ENCODE measurements around the gene TMEM130. TPM values are rescaled to one million over a fixed set of nuclear protein-coding genes. Genes with fewer than 3 reads are reported as not detected.
A peak's percentile ranks its signal among the peaks of the same experiment; 100 is the strongest.

Gene TMEM130
- 1 to 10 TPM in 1 of 3 donors, under 1 TPM in 1, not detected in 1; 0.88 to 1.3 TPM for total RNA-seq

- no peak for DNase-seq (ENCODE audit: low spot score in 2 of 2)
- Histone ChIP-seq H3K27me3 (peaks cover 0 to 12% of the 10 kb centered on the region in 2 donors), H3K36me3 (no peaks in the 10 kb centered on the region), H3K4me1 (no peaks in the 10 kb centered on the region), H3K9me3 (no peaks in the 10 kb centered on the region), H3K27ac (no peak within 1 kb of the TSS), H3K4me3 (peak within 1 kb of the TSS; percentile 41 to 71 (median 56))
- intact Hi-C loops (cut with DNase I; ENCODE audit: low total_unique reads): no loop called here
- TF ChIP-seq CTCF (IDR thresholded peaks at IDR 0.05) (no peak), POLR2A (IDR thresholded peaks at IDR 0.05) (no peak), POLR2AphosphoS5 (IDR thresholded peaks at IDR 0.05) (no peak)
Observed at GRCh38 chr7:98869597-98870120, at the start of gene TMEM130. TMEM130 (minus strand) TSS chr7:98870014; CDS start chr7:98869861, 153 bp downstream.

GRCh38 chr7:98917331-98917730 is 47.5 kb upstream of the TMEM130 start:
- H3K4me3 ChIP-seq: no peak overlapping the region
- H3K36me3 ChIP-seq: peaks cover 5% of the 10 kb centered on the region
- TF ChIP-seq POLR2AphosphoS5 (IDR thresholded peaks at IDR 0.05): no peak
- H3K4me1 ChIP-seq: no peaks in the 10 kb centered on the region
- intact Hi-C loops (cut with DNase I; ENCODE audit: low total_unique reads): no loop called here
- no peaks in the 10 kb centered on the region for H3K27me3 ChIP-seq
- no peak for DNase-seq (ENCODE audit: low spot score in 2 of 2)
- H3K27ac ChIP-seq: no peak overlapping the region
- H3K9me3 ChIP-seq: no peaks in the 10 kb centered on the region

GRCh38 chr7:98913612-98914011 is 43.8 kb upstream of the TMEM130 start:
- no peak for TF ChIP-seq CTCF (IDR thresholded peaks at IDR 0.05)
- TF ChIP-seq POLR2AphosphoS5 (IDR thresholded peaks at IDR 0.05): no peak
- TF ChIP-seq POLR2A (IDR thresholded peaks at IDR 0.05): no peak
- no peak for DNase-seq (ENCODE audit: low spot score in 2 of 2)
- H3K27me3 ChIP-seq: no peaks in the 10 kb centered on the region
- H3K36me3 ChIP-seq: peaks cover 7% of the 10 kb centered on the region
- H3K27ac ChIP-seq: no peak overlapping the region
- no peak overlapping the region for H3K4me3 ChIP-seq
- intact Hi-C loops (cut with DNase I; ENCODE audit: low total_unique reads): no loop called here
- H3K9me3 ChIP-seq: no peaks in the 10 kb centered on the region
- no peaks in the 10 kb centered on the region for H3K4me1 ChIP-seq

- H3K9me3 ChIP-seq: no peaks in the 10 kb centered on the region
- H3K4me3 ChIP-seq: no peak overlapping the region
- H3K27me3 ChIP-seq: no peaks in the 10 kb centered on the region
- TF ChIP-seq POLR2AphosphoS5 (IDR thresholded peaks at IDR 0.05) (no peak), POLR2A (IDR thresholded peaks at IDR 0.05) (no peak), CTCF (IDR thresholded peaks at IDR 0.05) (no peak)
- intact Hi-C loops (cut with DNase I; ENCODE audit: low total_unique reads): no loop called here
- H3K4me1 ChIP-seq: no peaks in the 10 kb centered on the region
- H3K36me3 ChIP-seq: peaks cover 11% of the 10 kb centered on the region
- DNase-seq (ENCODE audit: low spot score in 2 of 2): no peak
- no peak overlapping the region for H3K27ac ChIP-seq
Observed at GRCh38 chr7:98913026-98913425, 43.2 kb upstream of the TMEM130 start.

- peaks cover 8% of the 10 kb centered on the region for H3K36me3 ChIP-seq
- no peaks in the 10 kb centered on the region for H3K27me3 ChIP-seq
- no peak for TF ChIP-seq CTCF (IDR thresholded peaks at IDR 0.05)
- TF ChIP-seq POLR2AphosphoS5 (IDR thresholded peaks at IDR 0.05): no peak
- no peak for TF ChIP-seq POLR2A (IDR thresholded peaks at IDR 0.05)
- intact Hi-C loops (cut with DNase I; ENCODE audit: low total_unique reads): no loop called here
- no peaks in the 10 kb centered on the region for H3K9me3 ChIP-seq
- H3K27ac ChIP-seq: no peak overlapping the region
- no peaks in the 10 kb centered on the region for H3K4me1 ChIP-seq
- DNase-seq (ENCODE audit: low spot score in 2 of 2): no peak
- H3K4me3 ChIP-seq: no peak overlapping the region
Observed at GRCh38 chr7:98911916-98912315, 42.1 kb upstream of the TMEM130 start.

- Histone ChIP-seq H3K36me3 (peaks cover 8% of the 10 kb centered on the region), H3K27me3 (no peaks in the 10 kb centered on the region), H3K9me3 (no peaks in the 10 kb centered on the region), H3K4me3 (no peak overlapping the region), H3K27ac (no peak overlapping the region), H3K4me1 (no peaks in the 10 kb centered on the region)
- intact Hi-C loops (cut with DNase I; ENCODE audit: low total_unique reads): no loop called here
- DNase-seq (ENCODE audit: low spot score in 2 of 2): no peak
- no peak for TF ChIP-seq POLR2A (IDR thresholded peaks at IDR 0.05)
- TF ChIP-seq POLR2AphosphoS5 (IDR thresholded peaks at IDR 0.05): no peak
- no peak for TF ChIP-seq CTCF (IDR thresholded peaks at IDR 0.05)
Observed at GRCh38 chr7:98910427-98910826, 40.6 kb upstream of the TMEM130 start.

Measured in breast epithelium (tissue), 4 donors.